SK-N-SH treated with all-trans-retinoic acid at 6 μM for 48 hours (cell line): ENCODE measurements around the gene SEPTIN5.

Experiments used
- ATAC-seq: fragments of 200-7000 bp; cut with Tn5 transposase; 3 replicates; pipeline ENCODE4 v1.9.1; 2020; ENCODE audit warnings: mild to moderate bottlenecking, moderate library complexity
- BACH2 ChIP-seq: fragments of 250-450 bp; sonication (Bioruptor Pico); IDR thresholded peaks from 2 replicates; pipeline ENCODE4 v1.9.0; 2021; ENCODE audit warnings: mild to moderate bottlenecking, borderline replicate concordance
- CREB5 ChIP-seq: fragments of 250-450 bp; sonication (Bioruptor Pico); IDR thresholded peaks from 2 replicates; pipeline ENCODE4 v1.5.1; 2020; ENCODE audit warnings: low read depth, mild to moderate bottlenecking, moderate library complexity
- CSDC2 ChIP-seq: fragments of 250-450 bp; sonication (Bioruptor Pico); IDR thresholded peaks from 2 replicates; pipeline ENCODE4 v1.5.0; 2020; ENCODE audit warnings: mild to moderate bottlenecking, moderate library complexity
- ESRRG ChIP-seq: fragments of 250-450 bp; sonication (Bioruptor Pico); IDR thresholded peaks from 2 replicates; pipeline ENCODE4 v1.6.1; 2021; ENCODE audit warnings: mild to moderate bottlenecking
- GLIS3 ChIP-seq: fragments of 250-450 bp; sonication (Bioruptor Pico); IDR thresholded peaks from 2 replicates; pipeline ENCODE4 v1.5.0; 2020; ENCODE audit warnings: mild to moderate bottlenecking, moderate library complexity
- ISL1 ChIP-seq: fragments of 250-450 bp; sonication (Bioruptor Pico); IDR thresholded peaks from 2 replicates; pipeline ENCODE4 v2.1.2; 2022; ENCODE audit warnings: mild to moderate bottlenecking, moderate library complexity
- OSR1 ChIP-seq: fragments of 250-450 bp; sonication (Bioruptor Pico); IDR thresholded peaks from 2 replicates; pipeline ENCODE4 v1.8.0; 2022; ENCODE audit warnings: moderate library complexity, mild to moderate bottlenecking, inconsistent platforms
- PPARA ChIP-seq: fragments of 250-450 bp; sonication (Bioruptor Pico); IDR thresholded peaks from 2 replicates; pipeline ENCODE4 v1.5.0; 2020; ENCODE audit warnings: mild to moderate bottlenecking, borderline replicate concordance
- RARB ChIP-seq: fragments of 250-450 bp; sonication (Bioruptor Pico); IDR thresholded peaks from 2 replicates; pipeline ENCODE4 v1.8.0; 2021; ENCODE audit warnings: mild to moderate bottlenecking, moderate library complexity
- SNAI2 ChIP-seq: fragments of 250-450 bp; sonication (Bioruptor Pico); IDR thresholded peaks from 2 replicates; pipeline ENCODE4 v1.5.0; 2020; ENCODE audit warnings: mild to moderate bottlenecking, moderate library complexity
- TCF4 ChIP-seq: fragments of 250-450 bp; sonication (Bioruptor Pico); IDR thresholded peaks from 2 replicates; pipeline ENCODE4 v1.8.0; 2021; ENCODE audit warnings: mild to moderate bottlenecking, moderate library complexity, borderline replicate concordance
- TOX ChIP-seq: fragments of 250-450 bp; sonication (Bioruptor Pico); IDR thresholded peaks from 2 replicates; pipeline ENCODE4 v1.8.0; 2021; ENCODE audit warnings: mild to moderate bottlenecking, moderate library complexity, borderline replicate concordance
- ZC3H10 ChIP-seq: fragments of 250-450 bp; sonication (Bioruptor Pico); IDR thresholded peaks from 2 replicates; pipeline ENCODE4 v1.5.1; 2021; ENCODE audit warnings: mild to moderate bottlenecking, moderate library complexity
- ZFP3 ChIP-seq: fragments of 250-450 bp; sonication (Bioruptor Pico); IDR thresholded peaks from 2 replicates; pipeline ENCODE4 v1.5.0; 2020; ENCODE audit warnings: mild to moderate bottlenecking, moderate library complexity
- ZFP30 ChIP-seq: fragments of 450-650 bp; formaldehyde crosslinking; IDR thresholded peaks from 2 replicates; pipeline ENCODE4 v1.5.0; 2022; ENCODE audit warnings: mild to moderate bottlenecking, moderate library complexity
- ZNF565 ChIP-seq: fragments of 450-650 bp; formaldehyde crosslinking; conservative IDR thresholded peaks from 2 replicates; pipeline ENCODE4 v1.5.0; 2020; ENCODE audit warnings: low read depth, mild to moderate bottlenecking, moderate library complexity
- ZNF70 ChIP-seq: fragments of 450-650 bp; formaldehyde crosslinking; IDR thresholded peaks from 2 replicates; pipeline ENCODE4 v1.5.0; 2020; ENCODE audit warnings: mild to moderate bottlenecking, moderate library complexity
- ZNF8 ChIP-seq: fragments of 450-650 bp; formaldehyde crosslinking; IDR thresholded peaks from 2 replicates; pipeline ENCODE4 v1.5.0; 2020; ENCODE audit warnings: mild to moderate bottlenecking, moderate library complexity
- TF ChIP-seq, protein P1 (sequence below): fragments of 250-450 bp; sonication (Bioruptor Pico); IDR thresholded peaks from 2 replicates; pipeline ENCODE4 v1.8.0; 2020; ENCODE audit warnings: mild to moderate bottlenecking, moderate library complexity, borderline replicate concordance
- TF ChIP-seq, protein P2 (sequence below): fragments of 250-450 bp; sonication (Bioruptor Pico); IDR thresholded peaks from 2 replicates; pipeline ENCODE4 v1.8.0; 2021; ENCODE audit warnings: low read depth, mild to moderate bottlenecking, moderate library complexity, borderline replicate concordance
- TF ChIP-seq, protein P3 (sequence below): fragments of 250-450 bp; sonication (Bioruptor Pico); IDR thresholded peaks from 2 replicates; pipeline ENCODE4 v1.5.0; 2020; ENCODE audit warnings: mild to moderate bottlenecking, moderate library complexity

The SEPTIN5 gene

DNA sequence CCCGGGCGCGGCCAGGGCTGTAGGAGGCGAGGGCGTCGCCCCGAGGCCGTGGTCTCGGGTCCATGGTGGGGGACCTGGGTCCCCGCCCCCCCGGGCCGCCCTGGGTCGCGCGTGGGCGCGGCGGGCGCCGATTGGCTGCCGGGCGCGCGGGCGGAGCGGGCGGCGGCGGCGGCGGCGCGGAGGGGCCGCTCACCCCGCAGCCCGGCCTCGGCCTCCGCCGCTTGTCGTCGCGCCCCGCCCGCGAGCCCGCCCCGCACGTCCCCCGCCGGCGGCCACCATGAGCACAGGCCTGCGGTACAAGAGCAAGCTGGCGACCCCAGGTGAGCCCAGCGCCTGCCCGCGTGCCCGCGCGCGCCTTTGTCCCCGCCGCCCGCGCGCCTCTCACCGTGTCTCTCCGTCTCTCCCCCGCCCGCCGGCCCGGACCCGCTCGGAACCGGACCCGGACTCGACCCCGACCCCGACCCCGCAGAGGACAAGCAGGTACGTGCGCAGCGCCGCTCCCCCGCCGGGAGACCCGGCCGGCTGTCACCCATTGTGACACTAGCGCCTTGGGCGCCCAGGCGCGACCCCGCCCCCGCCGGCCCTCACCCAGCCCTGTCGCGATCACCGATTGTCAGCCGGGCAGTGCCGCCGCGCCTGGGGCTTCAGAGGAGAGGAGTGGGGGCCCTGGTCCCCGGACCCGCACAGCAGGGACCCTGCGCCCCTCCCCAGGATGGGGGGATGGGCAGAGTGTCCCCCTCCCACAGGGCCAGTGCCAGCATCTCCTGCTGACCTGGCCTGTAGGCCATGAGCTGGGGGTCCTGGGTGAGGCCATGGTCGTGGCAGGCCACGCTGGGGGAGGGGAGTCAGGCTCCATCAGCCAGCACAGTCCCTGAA lies at the start of gene SEPTIN5:
TSS of gene SEPTIN5 (plus strand) at position 192 of the 876 bp plus-strand sequence. CDS start at position 278, 86 bp downstream.
- TF ChIP-seq, protein P1, sequence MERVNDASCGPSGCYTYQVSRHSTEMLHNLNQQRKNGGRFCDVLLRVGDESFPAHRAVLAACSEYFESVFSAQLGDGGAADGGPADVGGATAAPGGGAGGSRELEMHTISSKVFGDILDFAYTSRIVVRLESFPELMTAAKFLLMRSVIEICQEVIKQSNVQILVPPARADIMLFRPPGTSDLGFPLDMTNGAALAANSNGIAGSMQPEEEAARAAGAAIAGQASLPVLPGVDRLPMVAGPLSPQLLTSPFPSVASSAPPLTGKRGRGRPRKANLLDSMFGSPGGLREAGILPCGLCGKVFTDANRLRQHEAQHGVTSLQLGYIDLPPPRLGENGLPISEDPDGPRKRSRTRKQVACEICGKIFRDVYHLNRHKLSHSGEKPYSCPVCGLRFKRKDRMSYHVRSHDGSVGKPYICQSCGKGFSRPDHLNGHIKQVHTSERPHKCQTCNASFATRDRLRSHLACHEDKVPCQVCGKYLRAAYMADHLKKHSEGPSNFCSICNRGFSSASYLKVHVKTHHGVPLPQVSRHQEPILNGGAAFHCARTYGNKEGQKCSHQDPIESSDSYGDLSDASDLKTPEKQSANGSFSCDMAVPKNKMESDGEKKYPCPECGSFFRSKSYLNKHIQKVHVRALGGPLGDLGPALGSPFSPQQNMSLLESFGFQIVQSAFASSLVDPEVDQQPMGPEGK: no peak
- no peak for TF ChIP-seq ZFP3 (CRISPR knock-in tag)
- TF ChIP-seq ZNF565: no peak
- TF ChIP-seq ISL1 (CRISPR knock-in tag): no peak
- TF ChIP-seq, protein P2, sequence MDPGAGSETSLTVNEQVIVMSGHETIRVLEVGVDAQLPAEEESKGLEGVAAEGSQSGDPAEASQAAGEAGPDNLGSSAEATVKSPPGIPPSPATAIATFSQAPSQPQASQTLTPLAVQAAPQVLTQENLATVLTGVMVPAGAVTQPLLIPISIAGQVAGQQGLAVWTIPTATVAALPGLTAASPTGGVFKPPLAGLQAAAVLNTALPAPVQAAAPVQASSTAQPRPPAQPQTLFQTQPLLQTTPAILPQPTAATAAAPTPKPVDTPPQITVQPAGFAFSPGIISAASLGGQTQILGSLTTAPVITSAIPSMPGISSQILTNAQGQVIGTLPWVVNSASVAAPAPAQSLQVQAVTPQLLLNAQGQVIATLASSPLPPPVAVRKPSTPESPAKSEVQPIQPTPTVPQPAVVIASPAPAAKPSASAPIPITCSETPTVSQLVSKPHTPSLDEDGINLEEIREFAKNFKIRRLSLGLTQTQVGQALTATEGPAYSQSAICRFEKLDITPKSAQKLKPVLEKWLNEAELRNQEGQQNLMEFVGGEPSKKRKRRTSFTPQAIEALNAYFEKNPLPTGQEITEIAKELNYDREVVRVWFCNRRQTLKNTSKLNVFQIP (CRISPR knock-in tag): no peak
- TF ChIP-seq ZC3H10 (CRISPR knock-in tag): no peak
- TF ChIP-seq TCF4: no peak
- TF ChIP-seq OSR1: no peak
- no peak for TF ChIP-seq ZNF8 (CRISPR knock-in tag)
- TF ChIP-seq PPARA (CRISPR knock-in tag): no peak
- no peak for TF ChIP-seq RARB (CRISPR knock-in tag)
- no peak for TF ChIP-seq BACH2 (CRISPR knock-in tag)
- no peak for ATAC-seq

- ATAC-seq: no peak
- TF ChIP-seq OSR1 (no peak), TCF4 (no peak), ZC3H10 (CRISPR knock-in tag) (no peak), CREB5 (CRISPR knock-in tag) (no peak), ISL1 (CRISPR knock-in tag) (no peak), ZNF70 (CRISPR knock-in tag) (no peak), ZNF8 (CRISPR knock-in tag) (no peak), ZNF565 (no peak), SNAI2 (CRISPR knock-in tag) (no peak), ESRRG (CRISPR knock-in tag) (no peak), PPARA (CRISPR knock-in tag) (no peak), CSDC2 (no peak), RARB (CRISPR knock-in tag) (no peak), ZFP30 (no peak), TOX (CRISPR knock-in tag) (no peak), BACH2 (CRISPR knock-in tag) (no peak), ZFP3 (CRISPR knock-in tag) (no peak), GLIS3 (no peak)
- TF ChIP-seq, protein P3, sequence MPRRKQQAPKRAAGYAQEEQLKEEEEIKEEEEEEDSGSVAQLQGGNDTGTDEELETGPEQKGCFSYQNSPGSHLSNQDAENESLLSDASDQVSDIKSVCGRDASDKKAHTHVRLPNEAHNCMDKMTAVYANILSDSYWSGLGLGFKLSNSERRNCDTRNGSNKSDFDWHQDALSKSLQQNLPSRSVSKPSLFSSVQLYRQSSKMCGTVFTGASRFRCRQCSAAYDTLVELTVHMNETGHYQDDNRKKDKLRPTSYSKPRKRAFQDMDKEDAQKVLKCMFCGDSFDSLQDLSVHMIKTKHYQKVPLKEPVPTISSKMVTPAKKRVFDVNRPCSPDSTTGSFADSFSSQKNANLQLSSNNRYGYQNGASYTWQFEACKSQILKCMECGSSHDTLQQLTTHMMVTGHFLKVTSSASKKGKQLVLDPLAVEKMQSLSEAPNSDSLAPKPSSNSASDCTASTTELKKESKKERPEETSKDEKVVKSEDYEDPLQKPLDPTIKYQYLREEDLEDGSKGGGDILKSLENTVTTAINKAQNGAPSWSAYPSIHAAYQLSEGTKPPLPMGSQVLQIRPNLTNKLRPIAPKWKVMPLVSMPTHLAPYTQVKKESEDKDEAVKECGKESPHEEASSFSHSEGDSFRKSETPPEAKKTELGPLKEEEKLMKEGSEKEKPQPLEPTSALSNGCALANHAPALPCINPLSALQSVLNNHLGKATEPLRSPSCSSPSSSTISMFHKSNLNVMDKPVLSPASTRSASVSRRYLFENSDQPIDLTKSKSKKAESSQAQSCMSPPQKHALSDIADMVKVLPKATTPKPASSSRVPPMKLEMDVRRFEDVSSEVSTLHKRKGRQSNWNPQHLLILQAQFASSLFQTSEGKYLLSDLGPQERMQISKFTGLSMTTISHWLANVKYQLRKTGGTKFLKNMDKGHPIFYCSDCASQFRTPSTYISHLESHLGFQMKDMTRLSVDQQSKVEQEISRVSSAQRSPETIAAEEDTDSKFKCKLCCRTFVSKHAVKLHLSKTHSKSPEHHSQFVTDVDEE (CRISPR knock-in tag): no peak
- TF ChIP-seq, protein P1: no peak
- TF ChIP-seq, all 23 proteins: peak for 0
These were observed 49.1 kb upstream of the SEPTIN5 start for GRCh38 chr22:19664951-19665783.
